GM18951 (cell line): ENCODE results near the gene ANO6.
"Not testable (repeated sequence)": the region's sequence is repeated elsewhere in the genome, so short reads cannot be mapped to it uniquely, and the experiment has no call there.

Experiments used
- POLR2A ChIP-seq: IDR thresholded peaks from 4 replicates; pipeline ENCODE4 v1.6.1; 2011; ENCODE audit warnings: mild to moderate bottlenecking; ENCODE audit not compliant: insufficient read length, insufficient read depth; ENCODE audit errors: extremely low read depth
- in situ Hi-C: fragments of 300-500 bp; cut with MboI; formaldehyde crosslinking; loops from one replicate; pipeline ENCODE4 v1.12.0; 2022; ENCODE audit warnings: low sequenced_read_pairs, mixed read lengths, inconsistent platforms; ENCODE audit not compliant: unreplicated experiment

ANO6 gene

DNA sequence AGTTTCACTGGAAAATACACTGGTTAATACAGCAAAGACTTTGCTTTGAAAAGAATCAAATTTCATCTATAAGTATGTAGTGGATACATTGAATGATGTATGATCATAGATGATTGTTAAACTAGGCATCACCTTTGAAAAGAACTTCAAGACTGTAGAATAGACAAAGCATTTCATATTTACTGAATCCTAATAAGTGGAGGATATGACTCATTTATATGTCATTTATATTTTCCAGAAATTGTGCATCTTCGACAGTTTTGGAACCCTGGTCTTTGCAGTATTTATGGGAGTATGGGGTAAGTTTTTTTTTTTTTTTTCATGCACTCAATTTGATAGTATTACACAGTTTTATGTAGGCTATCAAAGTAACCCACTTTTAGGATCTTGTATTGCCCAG is 161.9 kb downstream of the ANO6 start:
- TF ChIP-seq POLR2A = no peak
- in situ Hi-C loops = no loop called here

DNA sequence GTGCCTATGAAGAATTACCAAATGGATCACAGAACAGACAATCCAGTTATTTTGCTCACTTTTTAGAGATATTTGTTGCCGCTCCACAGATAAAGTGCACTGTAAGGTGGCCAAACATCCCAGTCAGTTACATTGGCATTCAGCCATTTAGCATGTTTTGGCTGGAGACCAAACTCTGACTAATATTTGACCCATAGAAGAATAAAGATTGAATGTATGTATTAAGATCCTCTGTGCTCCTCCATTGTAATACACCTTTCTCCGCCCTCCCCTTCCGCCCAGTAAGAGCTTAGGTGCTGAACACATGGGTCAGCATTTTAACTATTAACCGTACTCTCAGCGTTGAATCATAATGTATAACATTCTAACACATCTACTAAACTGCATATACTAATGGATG is 163.4 kb downstream of the ANO6 start:
- no peak for TF ChIP-seq POLR2A
- in situ Hi-C loops = no loop called here

DNA sequence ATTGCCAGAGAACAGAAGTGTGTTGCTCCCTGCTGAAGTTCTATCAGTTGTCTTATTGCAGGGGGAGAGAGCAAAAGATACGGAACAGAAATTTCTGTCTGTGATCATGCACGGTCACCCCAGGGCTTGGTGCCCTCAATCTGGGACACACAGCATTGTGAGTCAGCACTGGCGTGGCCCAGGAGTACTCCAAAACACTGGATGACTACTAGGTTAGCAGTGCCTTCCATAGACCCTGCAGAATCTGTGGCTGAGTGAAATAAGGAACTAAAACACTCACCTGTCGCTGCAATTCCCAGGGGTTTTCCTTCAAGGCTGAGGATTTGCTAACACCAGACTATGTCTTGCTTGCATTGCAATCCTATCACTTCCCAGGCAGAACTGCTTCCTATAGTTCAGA is 165.5 kb downstream of the ANO6 start:
- in situ Hi-C loops = no loop called here
- no peak for TF ChIP-seq POLR2A

- in situ Hi-C loops = no loop called here
- no peak for TF ChIP-seq POLR2A
These were observed 172.7 kb downstream of the ANO6 start for GRCh38 chr12:45388545-45388944.

GRCh38 chr12:45389426-45389825 is 173.5 kb downstream of the ANO6 start:
- in situ Hi-C loops = no loop called here
- no peak for TF ChIP-seq POLR2A

- in situ Hi-C loops = not testable (repeated sequence)
These were observed 181.6 kb downstream of the ANO6 start for GRCh38 chr12:45397499-45397898.

DNA sequence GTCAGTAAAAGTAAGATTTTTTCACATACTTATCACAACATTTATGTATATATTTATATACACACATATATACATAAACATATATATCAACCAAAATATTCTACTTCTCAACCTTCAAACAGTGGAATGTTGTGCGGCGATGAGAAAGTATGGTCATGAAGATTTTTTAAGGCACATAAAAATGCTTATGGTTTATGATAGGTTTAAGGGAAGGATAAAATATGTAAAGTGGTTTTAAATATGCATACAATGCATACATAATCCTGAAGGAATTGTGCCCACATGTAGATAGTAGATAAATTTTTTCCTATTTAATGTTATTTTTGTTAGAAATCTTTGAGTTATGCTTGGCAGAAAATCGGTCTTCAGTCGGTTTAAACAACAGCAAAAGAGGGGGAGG is 182.7 kb downstream of the ANO6 start:
- TF ChIP-seq POLR2A = no peak
- in situ Hi-C loops = no loop called here

- TF ChIP-seq POLR2A = no peak
- in situ Hi-C loops = no loop called here
These were observed 185.1 kb downstream of the ANO6 start for GRCh38 chr12:45400991-45401390.

GRCh38 chr12:45402288-45402687 is 186.4 kb downstream of the ANO6 start:
- no peak for TF ChIP-seq POLR2A

GRCh38 chr12:45406988-45407850 is 191.3 kb downstream of the ANO6 start:
- in situ Hi-C loops = no loop called here
- no peak for TF ChIP-seq POLR2A

More at GRCh38 chr12:45402288-45402687, 186.4 kb downstream of the ANO6 start:
- in situ Hi-C loops = no loop called here

GRCh38 chr12:45407981-45408728 is 192.3 kb downstream of the ANO6 start:
- in situ Hi-C loops = no loop called here
- no peak for TF ChIP-seq POLR2A

DNA sequence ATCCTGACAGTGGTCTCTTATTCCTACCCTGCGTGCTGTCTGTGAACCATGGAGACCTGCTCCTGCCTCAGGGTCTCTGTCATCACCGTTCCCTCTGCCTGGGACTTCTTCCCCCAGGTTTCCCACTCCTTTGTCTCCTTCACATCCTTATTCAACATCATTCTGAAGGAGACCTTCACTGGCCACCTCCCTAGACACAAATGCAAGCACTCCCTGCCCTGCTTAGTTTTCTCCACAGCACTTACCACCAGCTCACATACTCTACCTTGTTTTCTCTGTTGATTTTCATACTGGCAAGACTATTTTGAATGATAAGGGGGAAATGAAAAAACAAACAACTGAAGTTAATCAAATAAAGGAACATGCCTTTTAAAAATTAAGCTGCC is 192.8 kb downstream of the ANO6 start:
- in situ Hi-C loops = no loop called here
- no peak for TF ChIP-seq POLR2A

DNA sequence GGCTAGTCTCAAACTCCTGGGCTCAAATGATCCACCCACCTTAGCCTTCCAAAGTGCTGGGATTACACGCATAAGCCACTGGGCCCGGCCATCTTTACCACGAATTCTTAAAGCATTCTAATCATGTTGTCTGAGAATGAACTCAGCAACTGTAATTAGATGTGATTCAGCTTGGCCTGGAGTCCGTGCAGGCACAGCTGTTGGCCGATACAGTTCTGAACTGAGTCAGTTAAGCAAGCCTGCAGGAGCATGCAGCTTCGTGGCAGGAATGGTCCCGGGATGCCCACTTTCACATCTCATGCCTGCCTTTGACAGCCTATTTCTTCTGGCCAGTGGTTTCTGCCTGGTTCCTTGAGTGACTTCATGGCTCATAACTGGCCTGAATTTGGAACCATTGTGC is 194.1 kb downstream of the ANO6 start:
- no peak for TF ChIP-seq POLR2A
- in situ Hi-C loops = no loop called here

DNA sequence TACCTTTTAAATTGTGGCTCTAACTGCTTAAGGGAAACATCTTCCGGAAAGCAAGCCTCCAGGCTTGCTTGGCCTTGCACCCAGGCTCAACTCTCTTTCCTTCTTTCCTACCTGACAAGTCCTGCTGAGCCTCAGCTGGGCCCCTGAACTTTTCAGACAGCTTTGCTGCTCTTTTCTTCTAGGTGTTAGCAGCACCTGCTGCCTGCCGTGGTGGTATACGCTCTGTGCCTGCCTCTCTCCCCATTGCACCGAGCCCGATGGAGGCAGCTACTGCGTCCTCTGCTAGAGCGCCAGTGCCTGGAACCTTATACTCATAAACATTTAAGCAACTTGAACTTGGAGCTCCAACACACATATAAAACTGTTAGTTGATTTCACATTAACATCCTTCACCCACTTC is 195.7 kb downstream of the ANO6 start:
- TF ChIP-seq POLR2A = no peak
- in situ Hi-C loops = no loop called here
